Choroid plexus epithelial cell (primary cell): ENCODE data around the gene DLL1.

Source experiments
- DNase-seq: peaks from one replicate; pipeline ENCODE4 v3.0.0-alpha.2; 2010; ENCODE audit warnings: low read depth
- H3K4me3 ChIP-seq: 2 replicates; pipeline ENCODE4 v1.5.1; 2011; ENCODE audit warnings: low read depth, mild to moderate bottlenecking, control low read depth, low read length, moderate library complexity
- TF ChIP-seq, protein P1 (sequence below): conservative IDR thresholded peaks from 2 replicates; pipeline ENCODE4 v1.5.1; 2011; ENCODE audit warnings: low read depth, mild to moderate bottlenecking, control low read depth, inconsistent platforms, low read length, moderate library complexity

The DLL1 gene

DNA sequence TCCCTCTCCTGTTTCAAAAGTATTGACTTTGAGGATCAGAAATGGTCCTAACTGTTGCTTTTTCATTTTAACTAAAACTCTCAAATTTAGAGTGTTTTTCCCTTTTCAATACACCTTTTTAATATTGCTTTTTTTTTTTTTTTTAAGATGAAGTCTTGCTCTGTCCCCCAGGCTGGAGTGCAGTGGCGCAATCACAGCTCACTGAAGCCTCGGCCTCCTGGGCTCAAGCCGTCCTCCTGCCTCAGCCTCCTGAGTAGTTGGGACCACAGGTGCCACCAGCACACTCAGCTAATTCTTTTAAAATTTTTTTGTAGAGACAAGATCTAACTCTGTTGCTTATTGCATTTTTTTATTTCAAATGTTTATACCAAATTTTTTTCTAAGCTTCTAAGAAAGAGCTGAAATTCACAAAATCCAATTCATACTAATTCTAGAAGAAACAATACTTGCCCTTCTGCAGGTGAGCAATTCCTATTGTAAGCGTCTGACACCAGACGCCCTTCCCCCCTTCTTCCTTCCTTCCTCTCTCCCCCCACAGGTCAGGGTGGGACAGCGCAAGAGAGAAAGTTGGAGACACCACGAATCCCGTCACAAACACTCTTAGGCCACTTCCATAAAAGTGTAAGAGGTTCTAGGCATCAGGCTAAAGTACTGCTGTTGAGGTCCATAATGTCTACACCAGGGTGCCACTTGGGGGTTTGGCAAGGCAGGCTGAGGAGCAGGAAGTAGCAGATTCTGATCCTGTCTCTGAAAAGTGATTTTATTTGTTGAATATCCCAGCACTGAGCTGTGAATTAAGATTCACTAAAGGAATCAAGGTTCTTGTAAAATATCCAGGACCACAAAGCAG lies 12.8 kb downstream of the DLL1 start:
- TF ChIP-seq, protein P1, sequence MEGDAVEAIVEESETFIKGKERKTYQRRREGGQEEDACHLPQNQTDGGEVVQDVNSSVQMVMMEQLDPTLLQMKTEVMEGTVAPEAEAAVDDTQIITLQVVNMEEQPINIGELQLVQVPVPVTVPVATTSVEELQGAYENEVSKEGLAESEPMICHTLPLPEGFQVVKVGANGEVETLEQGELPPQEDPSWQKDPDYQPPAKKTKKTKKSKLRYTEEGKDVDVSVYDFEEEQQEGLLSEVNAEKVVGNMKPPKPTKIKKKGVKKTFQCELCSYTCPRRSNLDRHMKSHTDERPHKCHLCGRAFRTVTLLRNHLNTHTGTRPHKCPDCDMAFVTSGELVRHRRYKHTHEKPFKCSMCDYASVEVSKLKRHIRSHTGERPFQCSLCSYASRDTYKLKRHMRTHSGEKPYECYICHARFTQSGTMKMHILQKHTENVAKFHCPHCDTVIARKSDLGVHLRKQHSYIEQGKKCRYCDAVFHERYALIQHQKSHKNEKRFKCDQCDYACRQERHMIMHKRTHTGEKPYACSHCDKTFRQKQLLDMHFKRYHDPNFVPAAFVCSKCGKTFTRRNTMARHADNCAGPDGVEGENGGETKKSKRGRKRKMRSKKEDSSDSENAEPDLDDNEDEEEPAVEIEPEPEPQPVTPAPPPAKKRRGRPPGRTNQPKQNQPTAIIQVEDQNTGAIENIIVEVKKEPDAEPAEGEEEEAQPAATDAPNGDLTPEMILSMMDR = no peak
- no peak for DNase-seq
- H3K4me3 ChIP-seq = no peak overlapping the region

DNA sequence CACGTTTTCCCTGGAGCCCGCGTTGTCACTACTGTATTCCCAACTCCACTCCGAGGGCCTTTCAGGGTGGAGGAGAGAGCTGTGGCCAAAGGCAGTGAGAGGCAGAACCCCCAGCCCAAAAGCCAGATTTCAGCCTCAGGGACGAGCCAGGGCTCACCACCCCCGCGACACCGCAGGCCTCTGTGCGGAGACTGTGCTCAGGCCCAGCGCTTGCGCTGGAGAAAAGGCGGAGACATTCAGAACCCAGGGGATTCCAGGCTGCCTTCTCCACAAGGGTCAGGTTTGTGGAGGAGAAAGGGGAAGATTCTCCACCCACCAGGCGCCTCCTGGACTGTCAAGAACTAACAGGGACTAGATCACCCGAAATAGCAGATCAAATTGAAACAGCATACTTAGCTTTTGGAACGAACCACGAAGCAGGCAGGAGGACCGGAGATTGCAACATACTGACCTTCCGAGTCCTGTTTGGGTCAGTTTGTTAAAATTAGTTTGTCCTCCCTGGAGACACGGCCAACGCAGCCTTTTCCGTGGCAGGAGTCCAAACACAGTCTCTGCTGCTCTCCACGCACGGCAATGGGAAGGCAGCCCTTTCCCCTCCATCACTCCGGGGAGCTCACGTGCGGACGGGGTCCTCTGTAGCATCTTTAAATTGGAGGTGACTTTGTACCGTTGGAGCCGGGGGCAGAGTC lies 14.4 kb downstream of the DLL1 start:
- no peak overlapping the region for H3K4me3 ChIP-seq
- peak; percentile 66 for DNase-seq
- TF ChIP-seq, protein P1 = no peak

DNA sequence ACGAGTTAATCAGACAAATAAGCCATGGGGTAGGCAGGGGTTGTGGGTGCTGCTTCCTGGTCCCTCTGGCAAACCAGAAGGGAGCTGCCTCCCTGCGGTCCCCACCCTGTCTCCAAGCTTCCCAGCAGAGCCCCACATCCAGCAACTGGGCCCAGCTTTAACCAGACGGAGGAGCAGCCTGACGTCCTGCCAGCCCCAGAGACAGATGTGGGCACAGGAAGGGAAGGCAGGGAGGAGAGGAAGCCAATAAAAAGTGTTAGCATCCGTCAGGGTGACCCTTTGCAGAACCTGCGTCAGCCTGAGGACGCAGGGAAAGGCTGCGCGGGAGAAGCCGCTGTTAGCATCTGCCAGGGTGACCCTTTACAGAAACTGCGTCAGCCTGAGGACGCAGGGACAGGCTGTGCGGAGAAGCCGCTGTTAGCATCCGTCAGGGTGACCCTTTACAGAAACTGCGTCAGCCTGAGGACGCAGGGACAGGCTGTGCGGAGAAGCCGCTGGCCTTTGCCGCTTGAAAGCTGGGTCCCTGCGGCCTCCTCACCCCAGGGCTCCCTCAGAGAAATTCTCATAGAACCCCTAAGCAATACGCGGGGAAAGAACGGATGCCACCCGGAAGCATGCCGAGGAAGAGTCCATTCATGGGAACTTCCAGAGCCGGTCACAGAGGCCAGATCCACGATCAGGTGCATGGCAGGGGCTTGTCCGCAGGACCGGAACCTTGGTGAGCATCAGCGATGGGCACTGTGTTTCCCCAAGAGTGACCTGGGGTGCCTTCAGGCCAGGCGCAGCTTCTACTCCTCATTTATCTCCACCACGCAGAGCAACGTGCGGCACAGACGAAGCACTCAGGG lies 15.9 kb downstream of the DLL1 start:
- no peak for DNase-seq
- H3K4me3 ChIP-seq = no peak overlapping the region
- TF ChIP-seq, protein P1 = no peak

DNA sequence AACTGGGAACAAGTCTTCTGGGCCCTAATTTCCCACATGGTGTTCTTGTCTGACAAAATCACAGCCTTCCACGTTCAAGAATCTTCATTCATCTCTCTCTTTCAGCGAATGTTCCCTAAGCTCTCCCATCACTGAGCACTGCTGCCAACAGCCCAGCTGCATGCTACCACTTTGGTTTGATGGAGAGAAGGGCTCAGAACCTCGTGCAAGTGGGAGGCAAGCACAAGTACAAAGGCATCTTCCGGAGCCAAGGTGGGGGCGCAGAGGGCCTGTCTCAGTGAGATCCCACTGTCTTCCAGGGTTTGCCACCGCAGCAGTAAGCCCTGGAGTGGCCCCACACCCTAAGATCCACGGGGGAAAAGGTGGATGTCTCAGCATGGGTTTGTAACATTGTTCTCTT lies 17.2 kb downstream of the DLL1 start:
- TF ChIP-seq, protein P1 = no peak
- DNase-seq = no peak
- no peak overlapping the region for H3K4me3 ChIP-seq

DNA sequence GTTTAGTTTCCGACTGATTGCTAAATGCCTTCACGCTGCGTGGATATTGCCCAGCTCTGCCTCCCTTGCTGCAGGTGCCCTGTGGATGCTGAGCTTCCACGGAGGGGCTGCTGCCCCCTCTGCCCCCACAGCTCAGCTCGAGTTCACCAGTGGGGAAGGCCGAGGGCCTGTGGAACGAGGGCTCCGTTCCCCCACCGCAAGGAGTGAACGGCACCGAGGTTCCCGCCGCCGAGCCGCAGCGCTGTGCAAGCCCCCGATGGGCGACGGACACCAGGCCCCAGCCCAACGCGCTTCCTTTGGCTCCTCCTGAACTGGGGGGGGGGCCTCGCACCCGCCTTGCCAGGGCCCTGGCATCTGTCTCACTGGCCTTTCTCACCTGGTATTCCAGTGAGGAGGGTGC lies 17.7 kb downstream of the DLL1 start:
- DNase-seq = no peak
- TF ChIP-seq, protein P1 = no peak
- no peak overlapping the region for H3K4me3 ChIP-seq

DNA sequence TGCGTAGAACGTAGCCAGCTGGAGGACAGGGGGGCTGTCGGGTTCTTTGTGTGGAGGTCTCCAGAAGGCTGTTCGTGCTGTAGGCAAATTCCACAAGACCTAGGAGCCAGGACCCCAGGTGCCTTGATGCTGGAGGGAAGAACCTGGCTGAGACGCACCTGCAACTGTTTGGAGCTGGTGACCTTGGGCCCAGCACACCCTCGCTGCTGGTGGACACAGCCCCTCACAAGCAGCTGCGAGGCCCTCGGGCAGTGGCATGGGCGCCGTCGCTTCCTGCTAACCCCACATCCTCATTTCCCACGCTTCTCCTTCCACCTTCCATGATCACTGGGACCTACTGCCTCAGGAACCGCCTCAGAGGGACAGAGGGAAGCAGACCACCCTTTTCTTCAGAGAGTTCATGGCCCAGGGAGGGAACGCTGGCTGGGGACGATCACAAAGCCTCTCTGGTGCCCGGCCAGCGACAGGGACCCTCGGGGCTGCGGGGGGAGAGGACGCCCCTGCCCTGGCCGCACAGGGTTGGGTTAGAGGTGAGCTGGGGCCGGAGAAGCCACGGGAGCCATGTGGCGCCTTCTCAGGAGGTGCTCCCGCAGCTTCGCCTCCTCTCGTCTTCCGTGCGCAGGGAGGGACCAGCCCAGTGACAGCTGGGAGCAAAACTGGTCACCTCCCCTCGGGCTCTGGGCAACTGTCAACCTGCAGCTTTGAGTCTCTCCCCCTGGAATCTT lies 18.4 kb downstream of the DLL1 start:
- no peak overlapping the region for H3K4me3 ChIP-seq
- TF ChIP-seq, protein P1 = no peak
- no peak for DNase-seq
